Astrocyte (in vitro differentiated cells and primary cell): ENCODE results near the gene NPHP4. TPM values are rescaled to one million over a fixed set of nuclear protein-coding genes. Genes with fewer than 3 reads are reported as not detected.

Experiments used
- DNase-seq: peaks from one replicate; pipeline ENCODE4 v3.0.0-alpha.2; 2010; ENCODE audit warnings: low read depth
- FAIRE-seq: peaks from 2 replicates; lab custom pipeline; 2011; peaks lifted over from hg19 to GRCh38; lab: Jason Lieb, UNC
- H2AFZ ChIP-seq: 2 replicates; pipeline ENCODE4 v1.6.0; 2012; ENCODE audit warnings: low read depth, low read length, inconsistent platforms
- H3K27ac ChIP-seq: 2 replicates; pipeline ENCODE4 v1.5.1; 2011; ENCODE audit warnings: low read depth, low read length, inconsistent platforms
- H3K27me3 ChIP-seq: 2 replicates; pipeline ENCODE4 v1.6.0; 2011; ENCODE audit warnings: low read length, inconsistent platforms; ENCODE audit not compliant: insufficient read depth
- H3K36me3 ChIP-seq: 2 replicates; pipeline ENCODE4 v1.5.1; 2011; ENCODE audit warnings: low read length, inconsistent platforms; ENCODE audit not compliant: insufficient read depth
- H3K4me1 ChIP-seq: 2 replicates; pipeline ENCODE4 v1.5.1; 2011; ENCODE audit warnings: low read length, inconsistent platforms; ENCODE audit not compliant: insufficient read depth
- H3K4me2 ChIP-seq: 2 replicates; pipeline ENCODE4 v1.6.0; 2012; ENCODE audit warnings: low read length, inconsistent platforms
- H3K4me3 ChIP-seq: 2 replicates; pipeline ENCODE4 v1.5.1; 2011; ENCODE audit warnings: low read depth, mild to moderate bottlenecking, low read length, inconsistent platforms; ENCODE audit not compliant: insufficient read depth
- H3K79me2 ChIP-seq: 2 replicates; pipeline ENCODE4 v1.6.0; 2012; ENCODE audit warnings: mild to moderate bottlenecking, low read length, inconsistent platforms; ENCODE audit not compliant: insufficient read depth
- H3K9ac ChIP-seq: 2 replicates; pipeline ENCODE4 v1.6.0; 2012; ENCODE audit warnings: mild to moderate bottlenecking, low read length, inconsistent platforms
- H3K9me3 ChIP-seq: 2 replicates; pipeline ENCODE4 v1.5.1; 2012; ENCODE audit warnings: low read depth, mild to moderate bottlenecking, low read length, inconsistent platforms; ENCODE audit not compliant: insufficient read depth
- H4K20me1 ChIP-seq: 2 replicates; pipeline ENCODE4 v1.6.0; 2012; ENCODE audit warnings: low read length, inconsistent platforms; ENCODE audit not compliant: insufficient read depth
- H3K27ac Mint-ChIP-seq: one replicate; pipeline ENCODE4 v1.8.0; 2021; ENCODE audit warnings: mild to moderate bottlenecking, mixed read lengths; ENCODE audit not compliant: unreplicated experiment
- H3K27me3 Mint-ChIP-seq: one replicate; pipeline ENCODE4 v1.8.0; 2021; ENCODE audit warnings: low read depth, mixed read lengths; ENCODE audit not compliant: unreplicated experiment
- H3K36me3 Mint-ChIP-seq: one replicate; pipeline ENCODE4 v1.8.0; 2021; ENCODE audit warnings: low read depth, mixed read lengths; ENCODE audit not compliant: unreplicated experiment
- H3K4me1 Mint-ChIP-seq: one replicate; pipeline ENCODE4 v1.8.0; 2021; ENCODE audit warnings: low read depth, mixed read lengths; ENCODE audit not compliant: unreplicated experiment
- H3K4me3 Mint-ChIP-seq: one replicate; pipeline ENCODE4 v1.8.0; 2021; ENCODE audit warnings: mild to moderate bottlenecking, moderate library complexity, mixed read lengths; ENCODE audit not compliant: unreplicated experiment
- H3K9me3 Mint-ChIP-seq: one replicate; pipeline ENCODE4 v1.8.0; 2021; ENCODE audit warnings: mild to moderate bottlenecking, mixed read lengths; ENCODE audit not compliant: unreplicated experiment
- CTCF ChIP-seq: IDR thresholded peaks from 2 replicates; pipeline ENCODE4 v1.5.1; 2011; ENCODE audit warnings: low read depth, mild to moderate bottlenecking, inconsistent platforms, low read length, moderate library complexity; ENCODE audit not compliant: insufficient read depth
- EZH2 ChIP-seq: IDR thresholded peaks from 2 replicates; pipeline ENCODE4 v1.6.1; 2012; ENCODE audit warnings: mild to moderate bottlenecking, low read length, inconsistent platforms; ENCODE audit not compliant: insufficient read depth
- total RNA-seq: library from RNA; stranded (reverse); gene quantifications from 2 replicates; pipeline ENCODE4 v1.2.1, GENCODE V29; 2021

Gene NPHP4
- total RNA-seq, 1 donor from 2014 or later = 8.4 TPM

GRCh38 chr1:5829414-5829813 lies 162.8 kb downstream of the NPHP4 start:
- Histone ChIP-seq H3K9me3 (peaks cover 3% of the 10 kb centered on the region), H4K20me1 (no peaks in the 10 kb centered on the region), H3K9ac (no peak overlapping the region), H3K4me2 (no peak overlapping the region), H3K27me3 (no peaks in the 10 kb centered on the region), H3K4me3 (no peak overlapping the region), H3K4me1 (no peaks in the 10 kb centered on the region), H3K27ac (no peak overlapping the region), H3K79me2 (no peaks in the 10 kb centered on the region), H2AFZ (no peak overlapping the region), H3K36me3 (no peaks in the 10 kb centered on the region)
- no peak overlapping the region for H3K4me3 Mint-ChIP-seq
- H3K4me1 Mint-ChIP-seq = no peaks in the 10 kb centered on the region
- H3K9me3 Mint-ChIP-seq = peaks cover under 1% of the 10 kb centered on the region
- TF ChIP-seq EZH2 (no peak), CTCF (no peak)
- H3K27ac Mint-ChIP-seq = no peak overlapping the region
- H3K27me3 Mint-ChIP-seq = peaks cover 25% of the 10 kb centered on the region
- no peak for FAIRE-seq
- no peaks in the 10 kb centered on the region for H3K36me3 Mint-ChIP-seq
- DNase-seq = no peak

GRCh38 chr1:5828308-5828935 lies 163.8 kb downstream of the NPHP4 start:
- Histone ChIP-seq H3K36me3 (no peaks in the 10 kb centered on the region), H3K27me3 (no peaks in the 10 kb centered on the region), H3K4me2 (no peak overlapping the region), H3K79me2 (no peaks in the 10 kb centered on the region), H3K4me3 (no peak overlapping the region), H2AFZ (no peak overlapping the region), H4K20me1 (no peaks in the 10 kb centered on the region), H3K9me3 (peaks cover 3% of the 10 kb centered on the region), H3K9ac (no peak overlapping the region), H3K4me1 (no peaks in the 10 kb centered on the region), H3K27ac (no peak overlapping the region)
- no peaks in the 10 kb centered on the region for H3K36me3 Mint-ChIP-seq
- DNase-seq (no peak), FAIRE-seq (no peak)
- peaks cover 25% of the 10 kb centered on the region for H3K27me3 Mint-ChIP-seq
- H3K9me3 Mint-ChIP-seq = peaks cover 5% of the 10 kb centered on the region
- no peaks in the 10 kb centered on the region for H3K4me1 Mint-ChIP-seq
- H3K27ac Mint-ChIP-seq = no peak overlapping the region
- TF ChIP-seq CTCF (no peak), EZH2 (no peak)
- H3K4me3 Mint-ChIP-seq = no peak overlapping the region

- Histone ChIP-seq H3K79me2 (no peaks in the 10 kb centered on the region), H2AFZ (no peak overlapping the region), H3K9ac (no peak overlapping the region), H3K4me1 (no peaks in the 10 kb centered on the region), H4K20me1 (no peaks in the 10 kb centered on the region), H3K27ac (no peak overlapping the region), H3K4me3 (no peak overlapping the region), H3K36me3 (no peaks in the 10 kb centered on the region), H3K9me3 (peaks cover 3% of the 10 kb centered on the region), H3K4me2 (no peak overlapping the region), H3K27me3 (no peaks in the 10 kb centered on the region)
- H3K36me3 Mint-ChIP-seq = no peaks in the 10 kb centered on the region
- no peaks in the 10 kb centered on the region for H3K4me1 Mint-ChIP-seq
- TF ChIP-seq EZH2 (no peak), CTCF (no peak)
- no peak overlapping the region for H3K27ac Mint-ChIP-seq
- H3K27me3 Mint-ChIP-seq = peaks cover 28% of the 10 kb centered on the region
- FAIRE-seq (no peak), DNase-seq (no peak)
- peaks cover 5% of the 10 kb centered on the region for H3K9me3 Mint-ChIP-seq
- no peak overlapping the region for H3K4me3 Mint-ChIP-seq
Observed at GRCh38 chr1:5827516-5827915, 164.7 kb downstream of the NPHP4 start.
